Sigmoid colon (tissue), 7 donors: ENCODE data around the gene CYB561D1. TPM values are rescaled to one million over a fixed set of nuclear protein-coding genes. Genes with fewer than 3 reads are reported as not detected.

Source experiments
- DNase-seq: peaks from one replicate; pipeline ENCODE4 v3.0.0-alpha.2; 2019
- H3K27ac ChIP-seq, 4 donors: fragments of 200-600 bp; sonication (generic); one replicate each; pipeline ENCODE4 v1.5.1; 2016 to 2019; ENCODE audit warnings: mild to moderate bottlenecking in 1 of 4
- H3K27me3 ChIP-seq, 3 donors: fragments of 200-600 bp; sonication (generic); one replicate each; pipeline ENCODE4 v1.5.1; 2019; ENCODE audit warnings: mild to moderate bottlenecking in 1 of 3
- H3K36me3 ChIP-seq, 4 donors: fragments of 200-600 bp; sonication (generic); one replicate each; pipeline ENCODE4 v1.5.1; 2016 to 2019
- H3K4me1 ChIP-seq, 4 donors: fragments of 200-600 bp; sonication (generic); one replicate each; pipeline ENCODE4 v1.5.1; 2017 to 2019
- H3K4me3 ChIP-seq, 4 donors: fragments of 200-600 bp; sonication (generic); one replicate each; pipeline ENCODE4 v1.5.1; 2017 to 2019; ENCODE audit warnings: mild to moderate bottlenecking in 2 of 4, moderate library complexity in 1 of 4
- H3K9me3 ChIP-seq, 4 donors: fragments of 200-600 bp in 3 of 4; sonication (generic) in 3 of 4; one replicate each; pipeline versions ENCODE4 v1.5.1 to v1.6.1; 2013 to 2019
- EP300 ChIP-seq, 4 donors: sonication (generic); formaldehyde crosslinking; IDR thresholded peaks; one replicate each; pipeline ENCODE4 v1.6.1; 2017; ENCODE audit warnings: antibody characterized with exemption in 4 of 4
- POLR2A ChIP-seq, 2 donors: fragments of 450-650 bp; IDR thresholded peaks; one replicate each; pipeline ENCODE4 v1.6.1; 2016; ENCODE audit warnings: antibody characterized with exemption in 2 of 2, mild to moderate bottlenecking in 2 of 2, moderate library complexity in 2 of 2
- POLR2AphosphoS5 ChIP-seq, 4 donors: sonication (generic); formaldehyde crosslinking; IDR thresholded peaks; one replicate each; pipeline ENCODE4 v1.6.1; 2017; ENCODE audit warnings: antibody characterized with exemption in 4 of 4
- WGBS, 2 donors: extraction: QIAGEN DNeasy Blood & Tissue Kit; methylation state at CpG; one replicate each; pipeline ENCODE4 v1.1.7; 2013; 5-methylcytosine and 5-hydroxymethylcytosine counted together
- intact Hi-C: fragments of 100-400 bp; cut with DNase I; formaldehyde crosslinking; loops from one replicate; pipeline ENCODE4 v1.15.1; 2023
- polyA plus RNA-seq, 3 donors: library from polyadenylated mRNA; stranded (reverse); fragments of 200-250 nt; gene quantifications; one replicate each; pipeline ENCODE4 v1.2.3, GENCODE V29; 2013
- total RNA-seq, 4 donors: library from RNA; depleted of rRNA; stranded (reverse); fragments of >200 nt; gene quantifications; one replicate each; pipeline ENCODE4 v1.1.0, GENCODE V29; 2016
- TF ChIP-seq, protein P1 (sequence below), 4 experiments: fragments of 450-650 bp in 3 of 4; fragments of 200-600 bp in 1 of 4; IDR thresholded peaks; one replicate each; pipeline ENCODE4 v1.5.1; 2016 to 2019; ENCODE audit warnings: antibody characterized with exemption in 4 of 4, mild to moderate bottlenecking in 3 of 4, moderate library complexity in 2 of 4
- donor health status: healthy with polysubstance abuse.
- donor health status: Bipolar disorder and iron deficiency.
- donor health status: healthy.

The CYB561D1 gene
- total and polyA plus RNA-seq, 7 donors = 1.8 to 12.5 (median 5.2) TPM

- 83 to 89% methylated on average over 1 of the region's 1 CpG for WGBS, 2 donors
- no peak overlapping the region for H3K4me3 ChIP-seq
- no peak for TF ChIP-seq POLR2AphosphoS5 (IDR thresholded peaks at IDR 0.05)
- TF ChIP-seq EP300 (IDR thresholded peaks at IDR 0.05) = no peak
- TF ChIP-seq, protein P1, sequence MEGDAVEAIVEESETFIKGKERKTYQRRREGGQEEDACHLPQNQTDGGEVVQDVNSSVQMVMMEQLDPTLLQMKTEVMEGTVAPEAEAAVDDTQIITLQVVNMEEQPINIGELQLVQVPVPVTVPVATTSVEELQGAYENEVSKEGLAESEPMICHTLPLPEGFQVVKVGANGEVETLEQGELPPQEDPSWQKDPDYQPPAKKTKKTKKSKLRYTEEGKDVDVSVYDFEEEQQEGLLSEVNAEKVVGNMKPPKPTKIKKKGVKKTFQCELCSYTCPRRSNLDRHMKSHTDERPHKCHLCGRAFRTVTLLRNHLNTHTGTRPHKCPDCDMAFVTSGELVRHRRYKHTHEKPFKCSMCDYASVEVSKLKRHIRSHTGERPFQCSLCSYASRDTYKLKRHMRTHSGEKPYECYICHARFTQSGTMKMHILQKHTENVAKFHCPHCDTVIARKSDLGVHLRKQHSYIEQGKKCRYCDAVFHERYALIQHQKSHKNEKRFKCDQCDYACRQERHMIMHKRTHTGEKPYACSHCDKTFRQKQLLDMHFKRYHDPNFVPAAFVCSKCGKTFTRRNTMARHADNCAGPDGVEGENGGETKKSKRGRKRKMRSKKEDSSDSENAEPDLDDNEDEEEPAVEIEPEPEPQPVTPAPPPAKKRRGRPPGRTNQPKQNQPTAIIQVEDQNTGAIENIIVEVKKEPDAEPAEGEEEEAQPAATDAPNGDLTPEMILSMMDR (IDR thresholded peaks at IDR 0.05) = no peak
- TF ChIP-seq POLR2A (IDR thresholded peaks at IDR 0.05) = no peak
- no peak overlapping the region for H3K27ac ChIP-seq
- no peaks in the 10 kb centered on the region for H3K36me3 ChIP-seq
- DNase-seq = no peak
- H3K27me3 ChIP-seq = no peaks in the 10 kb centered on the region
- H3K9me3 ChIP-seq = no peaks in the 10 kb centered on the region
- H3K4me1 ChIP-seq = peaks cover 0 to 44% (median 34%) of the 10 kb centered on the region in 4 donors
- intact Hi-C loops = loop anchor here (10.0 kb wide), 1 partner anchor 260 kb away; no protein-coding TSS in a partner anchor
These were observed 40.5 kb downstream of the CYB561D1 start for GRCh38 chr1:109534307-109534858.

GRCh38 chr1:109535481-109535880 is 41.6 kb downstream of the CYB561D1 start:
- peaks cover 0 to 43% (median 34%) of the 10 kb centered on the region in 4 donors for H3K4me1 ChIP-seq
- TF ChIP-seq, protein P1 (IDR thresholded peaks at IDR 0.05) = no peak
- TF ChIP-seq POLR2A (IDR thresholded peaks at IDR 0.05) (no peak), EP300 (IDR thresholded peaks at IDR 0.05) (no peak), POLR2AphosphoS5 (IDR thresholded peaks at IDR 0.05) (no peak)
- no peaks in the 10 kb centered on the region for H3K36me3 ChIP-seq
- 78 to 83% methylated on average over 4 of the region's 4 CpGs for WGBS, 2 donors
- DNase-seq = no peak
- no peaks in the 10 kb centered on the region for H3K9me3 ChIP-seq
- no peak overlapping the region for H3K4me3 ChIP-seq
- H3K27ac ChIP-seq = peak overlapping the region; percentile 34 to 75 (median 66)
- no peaks in the 10 kb centered on the region for H3K27me3 ChIP-seq
- intact Hi-C loops = loop anchor here (10.0 kb wide), 1 partner anchor 261 kb away; no protein-coding TSS in a partner anchor

- Histone ChIP-seq H3K9me3 (no peaks in the 10 kb centered on the region), H3K4me1 (peaks cover 0 to 38% (median 32%) of the 10 kb centered on the region in 4 donors), H3K4me3 (no peak overlapping the region), H3K36me3 (no peaks in the 10 kb centered on the region), H3K27ac (peak overlapping the region; percentile 34 to 75 (median 66)), H3K27me3 (no peaks in the 10 kb centered on the region)
- 78 to 87% methylated on average over 5 of the region's 5 CpGs for WGBS, 2 donors
- intact Hi-C loops = loop anchor here (10.0 kb wide), 1 partner anchor 261 kb away; no protein-coding TSS in a partner anchor
- TF ChIP-seq POLR2AphosphoS5 (IDR thresholded peaks at IDR 0.05) (no peak), EP300 (IDR thresholded peaks at IDR 0.05) (no peak), POLR2A (IDR thresholded peaks at IDR 0.05) (no peak)
- TF ChIP-seq, protein P1 (IDR thresholded peaks at IDR 0.05) = no peak
- peak; percentile 79 for DNase-seq
These were observed 42.1 kb downstream of the CYB561D1 start for GRCh38 chr1:109535971-109536491.

DNA sequence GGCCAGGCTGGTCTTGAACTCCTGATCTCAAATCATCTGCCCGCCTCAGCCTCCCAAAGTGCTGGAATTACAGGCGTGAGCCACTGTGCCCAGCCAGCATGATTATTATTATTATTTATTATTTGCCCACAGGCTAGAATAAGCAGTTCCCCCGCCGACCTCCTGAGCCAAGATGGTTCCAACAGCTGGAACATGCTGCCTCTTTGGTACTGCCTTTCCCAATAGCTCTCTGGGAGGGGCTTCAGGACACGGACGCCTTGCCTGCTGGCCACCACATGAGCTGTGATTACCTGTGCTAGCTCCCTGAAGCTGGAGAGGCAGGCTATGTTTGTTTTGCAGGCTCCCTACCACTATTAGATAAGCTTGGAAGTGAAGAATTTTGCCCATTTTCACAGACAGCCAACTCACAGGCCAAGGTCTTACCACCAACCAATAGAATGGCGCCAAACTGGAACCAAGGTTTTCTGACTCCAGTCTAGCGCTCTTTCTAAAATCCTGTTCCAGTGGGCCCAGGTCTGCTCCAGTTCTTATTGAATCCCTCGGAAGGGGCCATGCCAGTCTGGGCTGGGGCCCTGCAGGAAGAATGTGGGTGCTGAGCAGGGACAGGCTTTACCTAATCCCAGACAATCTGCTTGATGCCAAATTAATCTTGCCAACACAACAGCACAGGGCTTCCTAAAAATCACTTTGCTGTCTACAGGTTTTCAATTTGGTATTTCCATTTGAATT is 43.7 kb downstream of the CYB561D1 start:
- no peaks in the 10 kb centered on the region for H3K36me3 ChIP-seq
- TF ChIP-seq, protein P1 (IDR thresholded peaks at IDR 0.05) = no peak
- TF ChIP-seq EP300 (IDR thresholded peaks at IDR 0.05) = no peak
- TF ChIP-seq POLR2AphosphoS5 (IDR thresholded peaks at IDR 0.05) = no peak
- TF ChIP-seq POLR2A (IDR thresholded peaks at IDR 0.05) = no peak
- H3K4me1 ChIP-seq = peaks cover 0 to 22% (median 18%) of the 10 kb centered on the region in 4 donors
- H3K4me3 ChIP-seq = no peak overlapping the region
- no peak overlapping the region for H3K27ac ChIP-seq
- H3K27me3 ChIP-seq = no peaks in the 10 kb centered on the region
- WGBS, 2 donors = 90 to 91% methylated on average over 9 of the region's 9 CpGs
- DNase-seq = no peak
- intact Hi-C loops = loop anchor here (10.0 kb wide), 1 partner anchor 263 kb away; no protein-coding TSS in a partner anchor
- H3K9me3 ChIP-seq = no peaks in the 10 kb centered on the region
